Ureter (tissue), 1 donor: ENCODE data around the gene SH3BGRL2. TPM values are rescaled to one million over a fixed set of nuclear protein-coding genes. Genes with fewer than 3 reads are reported as not detected.

Experiments
- DNase-seq: peaks from one replicate; pipeline ENCODE4 v3.0.0-alpha.2; 2020; ENCODE audit warnings: low spot score
- total RNA-seq: library from RNA; stranded (reverse); gene quantifications from one replicate; pipeline ENCODE4 v1.2.4, GENCODE V29; 2023
- donor health status: DM: yes; HTN: yes; CAD: no.

The SH3BGRL2 gene
- 50.4 TPM for total RNA-seq

- DNase-seq: peak; percentile 78
Measured at GRCh38 chr6:79630883-79631692, at the start of gene SH3BGRL2. SH3BGRL2 (plus strand) TSS chr6:79631329; CDS start chr6:79631462, 133 bp downstream.

DNA sequence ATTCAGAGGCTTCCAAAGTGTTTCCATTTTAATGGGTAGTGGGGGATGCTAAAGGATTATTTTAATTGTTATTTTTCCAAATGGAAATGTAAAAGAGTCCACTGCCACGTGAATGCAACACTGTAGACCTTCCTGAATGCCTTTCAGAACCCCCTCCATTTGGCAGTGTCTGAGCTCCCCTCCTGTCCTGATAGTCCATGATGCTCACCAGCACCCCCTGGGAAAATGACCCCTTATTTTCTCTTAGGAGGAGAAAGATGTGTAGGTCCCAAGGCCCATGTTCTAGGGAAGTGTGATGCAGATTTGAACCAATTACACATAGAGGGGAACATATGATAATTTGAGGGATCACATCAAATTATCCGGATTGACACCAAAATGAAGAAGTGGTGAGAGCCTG, 46.8 kb upstream of the SH3BGRL2 start:
- no peak for DNase-seq

- DNase-seq: no peak
Measured at GRCh38 chr6:79586548-79586947, 44.6 kb upstream of the SH3BGRL2 start.

GRCh38 chr6:79589701-79590100, 41.4 kb upstream of the SH3BGRL2 start:
- DNase-seq: no peak

DNA sequence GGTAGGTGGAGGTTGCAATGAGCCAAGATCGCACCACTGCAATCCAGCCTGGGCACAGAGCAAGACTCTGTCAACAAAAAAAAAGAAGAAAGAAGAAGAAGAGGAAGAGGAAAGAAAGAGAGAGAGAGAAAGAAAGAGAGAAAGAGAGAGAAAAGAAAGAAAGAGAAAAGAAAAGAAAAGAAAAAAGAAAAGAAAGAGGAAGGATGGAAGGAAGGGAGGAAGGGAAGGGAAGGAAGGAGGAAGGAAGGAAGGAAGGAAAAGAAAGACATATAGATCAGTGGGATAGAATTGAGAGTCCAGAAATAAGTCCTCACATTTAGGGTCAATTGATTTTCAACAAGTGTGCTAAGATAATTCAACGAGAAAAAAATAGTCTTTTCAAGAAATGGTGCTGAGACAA, 34.0 kb upstream of the SH3BGRL2 start:
- DNase-seq: no peak

DNA sequence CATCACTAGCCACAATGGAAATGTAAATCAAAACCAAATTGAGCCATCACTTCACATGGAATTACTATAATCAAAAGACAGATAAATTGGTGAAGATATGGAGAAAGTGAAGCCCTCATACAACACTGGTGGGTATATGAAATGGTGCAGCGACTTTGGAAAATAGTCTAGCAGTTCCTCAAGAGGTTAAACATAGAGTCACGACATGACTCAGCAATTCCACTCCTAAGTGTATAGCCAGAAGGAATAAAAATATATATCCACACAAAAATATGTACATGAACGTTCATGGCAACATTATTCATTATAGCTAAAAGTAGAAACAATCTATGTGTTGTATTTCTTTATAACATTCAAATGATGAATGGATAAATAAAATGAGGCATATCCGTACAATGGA, 33.1 kb upstream of the SH3BGRL2 start:
- DNase-seq: no peak

- no peak for DNase-seq
Measured at GRCh38 chr6:79599725-79600259, 31.3 kb upstream of the SH3BGRL2 start.

DNA sequence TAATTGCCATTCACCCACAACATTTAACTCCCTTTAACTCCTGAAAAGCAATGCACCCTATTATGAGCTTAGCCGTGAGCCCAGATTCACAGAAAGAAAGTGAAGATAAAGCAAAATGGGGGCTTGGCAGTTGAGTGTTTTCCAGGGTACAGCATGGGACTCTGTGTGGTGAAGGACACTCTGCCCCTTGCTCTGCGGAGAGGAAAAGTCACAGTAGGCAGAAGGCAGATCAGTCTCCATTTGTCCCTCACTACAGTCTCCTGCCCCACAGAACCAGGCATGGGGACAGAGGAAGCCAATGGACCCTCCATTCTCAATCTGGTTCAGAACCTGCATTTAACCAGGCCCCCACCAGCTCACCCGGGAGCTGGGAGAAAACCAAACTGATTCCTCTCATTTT, 30.8 kb upstream of the SH3BGRL2 start:
- no peak for DNase-seq

DNA sequence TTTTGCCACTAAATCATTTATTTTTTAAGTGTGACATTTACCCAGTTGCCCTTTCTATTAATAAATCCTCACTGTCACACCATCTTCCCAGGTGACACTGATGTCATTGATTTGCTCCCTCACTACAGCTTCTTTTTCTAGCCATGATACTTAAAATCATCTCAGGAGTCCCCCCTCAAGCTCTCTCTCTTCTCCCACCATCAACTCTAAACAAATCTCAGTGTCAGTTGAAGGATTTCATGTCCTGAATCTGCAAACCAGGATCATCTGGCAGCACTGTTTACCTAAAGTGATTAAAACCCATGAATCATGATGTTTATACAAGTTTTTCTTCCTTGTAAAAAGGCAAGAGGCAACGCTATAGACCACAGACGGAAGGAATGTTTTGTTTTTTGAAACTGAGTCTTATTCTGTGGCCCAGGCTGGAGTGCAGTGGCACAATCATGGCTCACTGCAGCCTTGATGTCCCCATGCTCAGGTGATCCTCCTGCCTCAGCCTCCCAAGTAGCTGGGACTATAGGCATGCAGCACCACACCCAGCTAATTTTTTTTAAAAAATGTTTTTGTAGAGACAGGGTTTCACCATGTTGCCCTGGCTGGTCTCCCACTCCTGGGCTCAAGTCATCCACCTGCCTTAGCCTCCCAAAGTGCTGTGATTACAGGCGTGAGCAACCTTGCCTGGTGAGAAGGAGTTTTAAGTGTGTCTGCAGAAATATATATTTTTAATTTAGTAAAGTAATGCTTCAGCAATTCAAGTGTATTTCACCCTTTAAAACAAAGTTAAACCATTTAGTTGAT, 30.1 kb upstream of the SH3BGRL2 start:
- DNase-seq: no peak

- no peak for DNase-seq
Measured at GRCh38 chr6:79602859-79603258, 28.3 kb upstream of the SH3BGRL2 start.

DNA sequence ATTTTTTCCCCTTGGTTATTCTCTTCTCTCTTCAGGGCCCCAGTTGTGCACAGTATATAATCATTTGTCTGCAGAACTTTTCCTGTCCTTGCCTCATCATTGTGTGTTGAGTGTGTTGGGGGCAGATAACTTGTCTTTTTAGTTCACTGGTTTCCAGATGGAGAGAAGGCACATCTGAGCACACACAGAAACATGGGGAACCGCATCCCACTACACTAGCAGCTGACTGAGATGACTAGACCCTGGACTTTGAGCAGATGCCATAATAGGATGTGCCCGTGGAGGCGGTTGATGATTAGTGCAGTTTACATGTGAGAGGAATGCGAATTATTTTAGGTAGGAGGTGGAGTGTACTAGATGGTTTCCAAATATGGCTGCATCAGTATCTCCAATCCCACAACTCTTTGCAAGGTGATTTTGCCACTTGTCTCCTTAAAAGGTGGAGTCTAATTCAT, 26.5 kb upstream of the SH3BGRL2 start:
- no peak for DNase-seq

- DNase-seq: no peak
Measured at GRCh38 chr6:79605061-79605460, 26.1 kb upstream of the SH3BGRL2 start.

DNA sequence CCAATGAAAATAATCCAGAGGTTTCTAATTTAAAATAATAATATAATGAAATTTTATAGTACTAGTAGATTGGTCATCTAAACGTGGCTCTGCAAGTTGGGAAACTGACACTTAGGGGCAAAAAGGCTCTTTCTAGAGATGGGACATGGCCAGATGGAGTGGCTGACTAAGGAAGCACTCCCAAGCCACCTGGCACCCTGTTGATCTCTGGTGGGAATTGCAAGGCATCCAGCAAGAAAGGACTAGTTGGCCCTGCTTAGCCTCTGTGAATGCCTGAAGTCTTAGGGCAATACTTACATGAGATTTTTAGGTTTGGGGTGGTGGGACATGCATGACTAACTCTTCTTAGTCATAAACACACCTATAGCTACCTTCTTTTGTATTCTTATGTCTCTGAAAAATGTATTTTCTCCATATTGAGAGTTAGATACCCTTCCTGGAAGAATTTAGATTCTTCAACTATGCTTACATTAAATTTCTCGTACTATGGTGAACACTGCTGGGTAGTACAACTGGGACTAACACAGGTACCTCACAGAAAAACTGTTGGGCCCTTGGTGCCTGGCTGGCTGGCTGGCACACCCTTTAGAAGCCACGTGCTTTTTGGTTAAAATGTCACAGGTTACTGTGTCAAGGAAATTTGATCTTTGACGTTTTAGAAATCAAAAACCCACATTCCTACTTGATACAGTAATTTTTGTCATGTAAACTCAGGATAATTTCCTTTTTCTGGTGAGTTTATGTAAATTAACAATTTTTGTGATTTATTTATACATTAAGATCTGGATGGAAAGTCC, 25.0 kb upstream of the SH3BGRL2 start:
- no peak for DNase-seq

- DNase-seq: no peak
Measured at GRCh38 chr6:79607000-79607399, 24.1 kb upstream of the SH3BGRL2 start.

- DNase-seq: peak; percentile 51
Measured at GRCh38 chr6:79608334-79609224, 22.6 kb upstream of the SH3BGRL2 start.

DNA sequence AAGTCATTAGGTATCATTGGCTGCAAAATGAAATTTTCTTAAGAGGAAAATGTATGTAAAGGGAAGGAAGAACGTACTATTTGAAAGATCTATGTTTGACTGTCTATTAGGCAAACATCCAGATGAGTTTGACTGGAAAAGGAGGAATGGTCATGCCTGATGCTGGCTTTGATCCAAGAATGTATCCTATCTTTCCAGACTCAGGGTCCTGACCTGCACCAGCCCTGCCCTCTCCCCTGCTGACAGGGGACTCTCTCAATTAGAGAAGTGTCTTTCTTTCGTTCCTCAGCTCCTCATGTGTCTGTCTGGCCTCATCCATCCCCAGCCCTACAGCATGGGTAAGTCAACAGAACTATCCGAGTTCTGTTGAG, 21.9 kb upstream of the SH3BGRL2 start:
- no peak for DNase-seq

GRCh38 chr6:79610306-79611009, 20.7 kb upstream of the SH3BGRL2 start:
- peak; percentile 55 for DNase-seq

DNA sequence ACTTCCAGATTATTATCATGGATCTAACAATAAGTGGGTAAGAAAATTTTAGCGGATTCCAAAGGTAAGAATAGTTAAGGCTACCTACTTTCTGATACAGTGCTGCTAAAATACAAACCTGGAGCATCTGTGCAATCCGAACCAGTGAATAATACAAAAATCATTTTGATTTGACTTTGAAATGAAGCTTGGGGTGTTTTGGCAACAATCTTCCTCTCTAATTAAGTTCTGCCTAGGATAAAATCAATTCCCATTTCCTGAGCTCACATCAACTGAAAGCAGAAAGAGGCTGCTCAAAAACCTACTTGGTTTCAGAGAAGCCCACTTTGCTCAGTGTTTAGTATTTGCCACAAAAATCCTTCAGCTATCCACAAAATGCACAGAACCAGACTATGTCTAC, 18.7 kb upstream of the SH3BGRL2 start:
- no peak for DNase-seq

DNA sequence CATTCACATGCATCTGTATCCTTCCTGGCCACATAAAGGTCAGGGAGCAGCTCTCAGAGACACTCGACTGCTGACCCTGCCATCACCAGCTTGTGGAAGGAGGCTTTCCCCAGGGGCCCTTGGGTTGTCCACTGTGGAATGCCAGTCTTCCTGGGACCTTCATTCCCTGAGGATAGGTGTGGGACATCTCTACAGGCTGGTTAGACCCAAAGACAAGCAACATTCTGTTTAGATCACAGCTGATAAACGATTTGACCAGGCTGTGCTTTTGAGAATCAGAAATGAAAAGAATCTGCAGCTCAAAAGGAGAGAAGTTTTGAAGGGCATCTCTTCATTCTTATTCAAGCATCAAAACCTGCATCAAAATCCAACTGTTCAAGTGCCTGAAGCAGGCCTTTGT, 18.2 kb upstream of the SH3BGRL2 start:
- DNase-seq: no peak

- DNase-seq: no peak
Measured at GRCh38 chr6:79613912-79614311, 17.2 kb upstream of the SH3BGRL2 start.
